22Rv1 (cell line): ENCODE data around the gene ABHD6.

Source experiments
- ZFX ChIP-seq: fragments of 450-650 bp; IDR thresholded peaks from 2 replicates; pipeline ENCODE4 v1.6.1; 2017; ENCODE audit warnings: antibody characterized with exemption, borderline replicate concordance
- TF ChIP-seq, protein P1 (sequence below): fragments of 450-650 bp; IDR thresholded peaks from 2 replicates; pipeline ENCODE4 v1.5.1; 2017; ENCODE audit warnings: mild to moderate bottlenecking

DNA sequence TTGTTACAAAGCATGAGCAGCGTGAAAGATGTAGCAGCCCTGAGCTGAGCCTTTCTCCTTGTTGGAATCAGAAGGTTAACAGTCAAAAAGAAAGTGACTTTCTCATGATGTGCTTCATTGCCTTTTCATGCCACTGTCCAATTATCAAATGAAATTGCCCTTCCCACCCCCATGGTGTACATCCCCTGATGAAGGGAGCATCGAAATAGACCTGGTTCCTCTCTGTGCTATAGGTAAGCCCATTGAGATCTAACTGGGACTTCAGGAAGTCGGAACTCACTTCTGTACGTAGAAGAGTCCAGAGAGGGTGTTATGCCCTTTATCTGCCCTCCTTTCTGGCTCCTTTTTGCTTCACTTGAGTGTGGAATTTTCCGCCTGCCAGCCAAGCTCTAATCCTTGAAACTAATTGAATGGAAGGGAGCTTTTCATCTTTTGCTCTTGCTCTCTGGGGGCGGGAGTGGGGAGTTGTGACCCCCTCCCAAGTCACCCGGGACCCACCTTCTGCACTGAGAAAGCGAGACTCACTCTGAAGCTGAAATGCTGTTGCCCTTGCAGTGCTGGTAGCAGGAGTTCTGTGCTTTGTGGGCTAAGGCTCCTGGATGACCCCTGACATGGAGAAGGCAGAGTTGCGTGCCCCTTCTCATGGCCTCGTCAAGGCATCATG lies 20.9 kb downstream of the ABHD6 start:
- TF ChIP-seq, protein P1, sequence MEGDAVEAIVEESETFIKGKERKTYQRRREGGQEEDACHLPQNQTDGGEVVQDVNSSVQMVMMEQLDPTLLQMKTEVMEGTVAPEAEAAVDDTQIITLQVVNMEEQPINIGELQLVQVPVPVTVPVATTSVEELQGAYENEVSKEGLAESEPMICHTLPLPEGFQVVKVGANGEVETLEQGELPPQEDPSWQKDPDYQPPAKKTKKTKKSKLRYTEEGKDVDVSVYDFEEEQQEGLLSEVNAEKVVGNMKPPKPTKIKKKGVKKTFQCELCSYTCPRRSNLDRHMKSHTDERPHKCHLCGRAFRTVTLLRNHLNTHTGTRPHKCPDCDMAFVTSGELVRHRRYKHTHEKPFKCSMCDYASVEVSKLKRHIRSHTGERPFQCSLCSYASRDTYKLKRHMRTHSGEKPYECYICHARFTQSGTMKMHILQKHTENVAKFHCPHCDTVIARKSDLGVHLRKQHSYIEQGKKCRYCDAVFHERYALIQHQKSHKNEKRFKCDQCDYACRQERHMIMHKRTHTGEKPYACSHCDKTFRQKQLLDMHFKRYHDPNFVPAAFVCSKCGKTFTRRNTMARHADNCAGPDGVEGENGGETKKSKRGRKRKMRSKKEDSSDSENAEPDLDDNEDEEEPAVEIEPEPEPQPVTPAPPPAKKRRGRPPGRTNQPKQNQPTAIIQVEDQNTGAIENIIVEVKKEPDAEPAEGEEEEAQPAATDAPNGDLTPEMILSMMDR: no peak
- no peak for TF ChIP-seq ZFX
